ENCODE data around the gene SNX30. TPM values are rescaled to one million over a fixed set of nuclear protein-coding genes. Genes with fewer than 3 reads are reported as not detected.

The SNX30 gene
- total RNA-seq, 1 donor from 2014 or later, result 12.8 TPM

DNA sequence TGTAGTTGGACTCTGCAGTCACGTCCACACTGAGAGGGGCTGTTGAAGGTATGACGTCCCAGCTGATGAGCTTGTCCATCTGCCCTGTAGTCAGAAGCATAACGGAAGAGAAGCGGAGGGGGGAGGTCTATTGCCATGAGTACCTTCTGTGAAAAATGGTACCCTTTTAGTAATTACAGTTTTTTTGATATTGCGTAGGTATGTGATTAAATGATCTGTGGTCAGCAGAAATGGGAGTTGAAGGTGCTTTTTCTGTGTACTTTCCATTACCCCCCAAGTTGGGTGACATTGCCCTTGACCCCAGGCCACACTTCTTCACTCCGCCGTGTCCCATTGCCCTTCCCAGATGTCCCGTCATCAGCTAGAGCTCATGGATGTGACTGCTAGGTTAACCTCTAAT is 45.9 kb downstream of the SNX30 start:
- Mint-ChIP-seq H3K9me3 (ENCODE audit: unreplicated experiment) (no peaks in the 10 kb centered on the region), H3K27ac (ENCODE audit: unreplicated experiment) (no peak overlapping the region), H3K4me3 (ENCODE audit: unreplicated experiment) (no peak overlapping the region), H3K4me1 (ENCODE audit: unreplicated experiment) (no peaks in the 10 kb centered on the region), H3K27me3 (ENCODE audit: unreplicated experiment) (no peaks in the 10 kb centered on the region), H3K36me3 (ENCODE audit: low read depth, unreplicated experiment) (no peaks in the 10 kb centered on the region)
- TF ChIP-seq, protein P1, sequence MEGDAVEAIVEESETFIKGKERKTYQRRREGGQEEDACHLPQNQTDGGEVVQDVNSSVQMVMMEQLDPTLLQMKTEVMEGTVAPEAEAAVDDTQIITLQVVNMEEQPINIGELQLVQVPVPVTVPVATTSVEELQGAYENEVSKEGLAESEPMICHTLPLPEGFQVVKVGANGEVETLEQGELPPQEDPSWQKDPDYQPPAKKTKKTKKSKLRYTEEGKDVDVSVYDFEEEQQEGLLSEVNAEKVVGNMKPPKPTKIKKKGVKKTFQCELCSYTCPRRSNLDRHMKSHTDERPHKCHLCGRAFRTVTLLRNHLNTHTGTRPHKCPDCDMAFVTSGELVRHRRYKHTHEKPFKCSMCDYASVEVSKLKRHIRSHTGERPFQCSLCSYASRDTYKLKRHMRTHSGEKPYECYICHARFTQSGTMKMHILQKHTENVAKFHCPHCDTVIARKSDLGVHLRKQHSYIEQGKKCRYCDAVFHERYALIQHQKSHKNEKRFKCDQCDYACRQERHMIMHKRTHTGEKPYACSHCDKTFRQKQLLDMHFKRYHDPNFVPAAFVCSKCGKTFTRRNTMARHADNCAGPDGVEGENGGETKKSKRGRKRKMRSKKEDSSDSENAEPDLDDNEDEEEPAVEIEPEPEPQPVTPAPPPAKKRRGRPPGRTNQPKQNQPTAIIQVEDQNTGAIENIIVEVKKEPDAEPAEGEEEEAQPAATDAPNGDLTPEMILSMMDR (IDR thresholded peaks at IDR 0.05; ENCODE audit: unreplicated experiment), result no peak
- DNase-seq (ENCODE audit: low spot score), result no peak

DNA sequence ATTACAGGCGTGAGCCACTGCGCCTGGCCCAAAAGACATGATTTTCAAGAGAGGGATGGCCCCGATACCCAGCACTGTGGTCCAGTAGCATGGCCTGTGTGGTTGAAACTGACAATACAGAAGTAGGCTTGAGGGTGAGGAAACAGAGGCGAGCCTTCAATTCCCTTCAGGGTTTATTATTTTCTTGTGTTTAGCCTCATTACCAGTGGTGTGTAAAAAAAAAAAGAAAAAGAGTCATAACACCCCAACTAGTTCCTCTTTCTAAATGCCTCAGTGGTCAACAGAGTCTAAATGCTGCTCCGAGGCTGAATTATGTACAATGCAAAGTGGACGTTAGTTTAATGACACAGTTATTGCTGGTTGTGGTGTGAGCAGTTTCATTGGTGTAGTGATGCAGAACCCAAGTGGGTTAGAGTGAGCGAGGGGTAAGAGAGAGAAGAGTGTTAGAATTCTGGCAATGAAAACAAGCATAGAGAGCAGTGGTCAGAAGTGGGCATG is 58.8 kb downstream of the SNX30 start:
- no peaks in the 10 kb centered on the region for H3K9me3 Mint-ChIP-seq (ENCODE audit: unreplicated experiment)
- peaks cover 6% of the 10 kb centered on the region for H3K4me1 Mint-ChIP-seq (ENCODE audit: unreplicated experiment)
- no peak for DNase-seq (ENCODE audit: low spot score)
- H3K27ac Mint-ChIP-seq (ENCODE audit: unreplicated experiment), result no peak overlapping the region
- TF ChIP-seq, protein P1 (IDR thresholded peaks at IDR 0.05; ENCODE audit: unreplicated experiment), result no peak
- H3K27me3 Mint-ChIP-seq (ENCODE audit: unreplicated experiment), result peaks cover 3% of the 10 kb centered on the region
- no peak overlapping the region for H3K4me3 Mint-ChIP-seq (ENCODE audit: unreplicated experiment)
- H3K36me3 Mint-ChIP-seq (ENCODE audit: low read depth, unreplicated experiment), result peaks cover 5% of the 10 kb centered on the region

DNA sequence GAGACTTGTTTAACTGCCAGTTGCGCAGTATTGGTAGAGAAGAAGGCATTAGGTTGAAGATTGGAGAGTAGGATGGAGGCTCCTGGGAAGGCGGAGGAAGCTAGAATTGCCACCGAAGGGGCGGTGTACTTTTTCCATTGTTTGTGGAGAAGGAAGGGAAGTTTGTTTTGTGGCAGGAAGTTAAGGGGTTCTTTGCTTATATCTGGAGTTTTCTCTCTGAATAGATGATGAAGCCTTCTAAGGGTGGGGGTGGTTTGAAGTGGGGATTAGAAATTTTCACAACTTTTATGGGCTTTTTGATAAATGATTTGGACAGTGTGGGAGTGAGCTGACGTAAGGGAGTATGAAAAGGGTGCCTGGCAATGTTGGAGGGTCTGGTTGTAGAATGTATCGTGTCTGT is 59.3 kb downstream of the SNX30 start:
- H3K9me3 Mint-ChIP-seq (ENCODE audit: unreplicated experiment), result no peaks in the 10 kb centered on the region
- H3K27me3 Mint-ChIP-seq (ENCODE audit: unreplicated experiment), result peaks cover 3% of the 10 kb centered on the region
- no peak overlapping the region for H3K27ac Mint-ChIP-seq (ENCODE audit: unreplicated experiment)
- peaks cover 6% of the 10 kb centered on the region for H3K4me1 Mint-ChIP-seq (ENCODE audit: unreplicated experiment)
- TF ChIP-seq, protein P1 (IDR thresholded peaks at IDR 0.05; ENCODE audit: unreplicated experiment), result no peak
- no peak for DNase-seq (ENCODE audit: low spot score)
- H3K36me3 Mint-ChIP-seq (ENCODE audit: low read depth, unreplicated experiment), result no peaks in the 10 kb centered on the region
- no peak overlapping the region for H3K4me3 Mint-ChIP-seq (ENCODE audit: unreplicated experiment)

DNA sequence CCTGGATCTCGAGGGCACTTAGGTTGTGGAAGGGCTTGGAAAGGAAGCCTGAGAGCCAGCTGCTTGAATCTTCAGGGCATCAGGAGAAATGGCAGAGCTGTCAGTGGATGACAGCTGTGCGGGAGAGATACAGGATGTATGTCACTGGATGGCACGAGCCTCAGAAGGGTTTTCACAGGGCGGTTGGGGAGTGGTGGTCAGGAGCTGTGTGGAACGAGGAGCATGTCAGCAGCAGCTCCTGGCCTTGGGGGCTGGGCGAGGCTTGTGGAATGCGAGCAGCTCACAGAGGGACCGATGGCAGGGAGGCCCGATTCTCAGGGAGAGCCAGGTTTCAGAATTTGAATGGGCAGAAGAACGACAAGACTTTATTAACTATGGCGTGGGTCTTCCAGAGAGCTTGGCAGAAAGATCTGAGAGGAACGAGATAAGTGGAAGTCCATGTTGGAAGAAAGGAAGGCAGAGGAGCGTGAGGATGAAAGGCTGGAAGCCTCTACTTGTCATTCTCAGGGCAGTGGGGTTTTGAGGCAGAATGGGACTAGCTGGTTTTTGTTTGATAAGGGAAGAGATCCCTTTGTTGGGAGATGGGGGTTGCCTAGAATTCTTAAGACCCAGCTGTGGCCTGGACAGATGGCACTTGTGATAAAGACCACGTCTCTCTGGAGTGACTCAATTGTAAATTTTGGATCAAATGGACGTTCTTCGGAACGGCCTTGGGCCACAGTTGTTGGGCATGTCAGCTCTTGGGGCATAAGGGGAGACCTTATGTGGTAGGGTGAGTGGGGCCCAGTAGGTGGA is 60.3 kb downstream of the SNX30 start:
- peaks cover 6% of the 10 kb centered on the region for H3K4me1 Mint-ChIP-seq (ENCODE audit: unreplicated experiment)
- H3K36me3 Mint-ChIP-seq (ENCODE audit: low read depth, unreplicated experiment), result no peaks in the 10 kb centered on the region
- H3K27ac Mint-ChIP-seq (ENCODE audit: unreplicated experiment), result no peak overlapping the region
- H3K27me3 Mint-ChIP-seq (ENCODE audit: unreplicated experiment), result peaks cover 3% of the 10 kb centered on the region
- H3K4me3 Mint-ChIP-seq (ENCODE audit: unreplicated experiment), result no peak overlapping the region
- DNase-seq (ENCODE audit: low spot score), result no peak
- TF ChIP-seq, protein P1 (IDR thresholded peaks at IDR 0.05; ENCODE audit: unreplicated experiment), result no peak
- H3K9me3 Mint-ChIP-seq (ENCODE audit: unreplicated experiment), result no peaks in the 10 kb centered on the region

DNA sequence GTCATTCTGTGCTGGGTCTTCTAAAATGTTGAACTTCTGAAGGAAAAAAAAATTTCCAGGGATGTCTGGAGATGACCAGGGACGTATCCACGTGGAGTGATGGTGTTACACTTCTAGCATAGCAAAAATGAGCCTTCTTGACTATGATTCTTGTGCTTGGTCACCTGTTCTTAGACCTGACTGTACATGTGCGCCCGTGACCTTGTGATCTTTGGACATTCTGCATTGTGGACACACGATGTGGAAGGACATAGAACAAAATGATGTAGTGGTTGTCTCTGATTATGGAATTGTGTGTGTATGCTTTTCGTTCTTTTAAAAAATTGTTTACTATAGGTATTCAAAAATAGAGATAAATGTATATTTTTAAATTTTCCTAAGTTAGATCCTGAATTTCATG is 61.0 kb downstream of the SNX30 start:
- Mint-ChIP-seq H3K4me1 (ENCODE audit: unreplicated experiment) (peaks cover 11% of the 10 kb centered on the region), H3K36me3 (ENCODE audit: low read depth, unreplicated experiment) (no peaks in the 10 kb centered on the region), H3K27me3 (ENCODE audit: unreplicated experiment) (peaks cover 3% of the 10 kb centered on the region), H3K4me3 (ENCODE audit: unreplicated experiment) (no peak overlapping the region), H3K9me3 (ENCODE audit: unreplicated experiment) (no peaks in the 10 kb centered on the region), H3K27ac (ENCODE audit: unreplicated experiment) (no peak overlapping the region)
- DNase-seq (ENCODE audit: low spot score), result no peak
- TF ChIP-seq, protein P1 (IDR thresholded peaks at IDR 0.05; ENCODE audit: unreplicated experiment), result no peak
